PFSK-1 (cell line): ENCODE data around the gene RICTOR.

Experiments used
- FOXP2 ChIP-seq: optimal IDR thresholded peaks from 2 replicates; pipeline ENCODE3; 2011; ENCODE audit warnings: borderline replicate concordance, control low read depth, inconsistent platforms; ENCODE audit not compliant: insufficient read depth; ENCODE audit errors: extremely low read length, extremely low read depth
- POLR2AphosphoS5 ChIP-seq: IDR thresholded peaks from 2 replicates; pipeline ENCODE4 v1.6.1; 2012; ENCODE audit warnings: low read depth, mild to moderate bottlenecking, control low read depth, low read length, moderate library complexity
- REST ChIP-seq, 2 experiments: IDR thresholded peaks; 2 replicates each; pipeline versions ENCODE4 v1.6.1 to v1.8.0; 2011 to 2012; ENCODE audit warnings: low read depth in 2 of 2, low read length in 2 of 2, control low read depth in 1 of 2, inconsistent platforms in 1 of 2, mild to moderate bottlenecking in 1 of 2, moderate library complexity in 1 of 2; ENCODE audit not compliant: insufficient read depth in 1 of 2
- SIN3A ChIP-seq: IDR thresholded peaks from 2 replicates; pipeline ENCODE4 v1.6.1; 2012; ENCODE audit warnings: mild to moderate bottlenecking, low read length, moderate library complexity, borderline replicate concordance; ENCODE audit not compliant: insufficient read depth
- TAF1 ChIP-seq: IDR thresholded peaks from 2 replicates; pipeline ENCODE4 v1.6.1; 2012; ENCODE audit warnings: low read length, control low read depth, borderline replicate concordance; ENCODE audit not compliant: insufficient read depth

Gene RICTOR

GRCh38 chr5:39055027-39055767, 19.0 kb downstream of the RICTOR start:
- TF ChIP-seq POLR2AphosphoS5 (no peak), REST (IDR thresholded peaks at IDR 0.05; ENCODE audit: insufficient read depth in 1 of 2, low read depth in 2 of 2, low read length in 2 of 2) (no peak)

- TF ChIP-seq REST (IDR thresholded peaks at IDR 0.05; ENCODE audit: insufficient read depth in 1 of 2, low read depth in 2 of 2, low read length in 2 of 2) (no peak), FOXP2 (no peak), SIN3A (no peak), POLR2AphosphoS5 (no peak), TAF1 (no peak)
Measured at GRCh38 chr5:39053189-39053588, 21.0 kb downstream of the RICTOR start.

GRCh38 chr5:39052141-39052540, 22.1 kb downstream of the RICTOR start:
- TF ChIP-seq SIN3A (no peak), TAF1 (no peak), POLR2AphosphoS5 (no peak), FOXP2 (no peak), REST (IDR thresholded peaks at IDR 0.05; ENCODE audit: insufficient read depth in 1 of 2, low read depth in 2 of 2, low read length in 2 of 2) (no peak)

GRCh38 chr5:39049315-39049714, 24.9 kb downstream of the RICTOR start:
- TF ChIP-seq TAF1 = no peak
- TF ChIP-seq SIN3A = no peak
- no peak for TF ChIP-seq FOXP2
- TF ChIP-seq POLR2AphosphoS5 = no peak
- TF ChIP-seq REST (IDR thresholded peaks at IDR 0.05; ENCODE audit: insufficient read depth in 1 of 2, low read depth in 2 of 2, low read length in 2 of 2) = no peak

- TF ChIP-seq POLR2AphosphoS5 (no peak), SIN3A (no peak), REST (IDR thresholded peaks at IDR 0.05; ENCODE audit: insufficient read depth in 1 of 2, low read depth in 2 of 2, low read length in 2 of 2) (no peak), TAF1 (no peak), FOXP2 (no peak)
Measured at GRCh38 chr5:39040875-39041274, 33.3 kb downstream of the RICTOR start.
